Transverse colon (tissue), 3 donors: ENCODE data around the gene RAB28.

Experiments
- POLR2A ChIP-seq: fragments of 450-650 bp; IDR thresholded peaks from one replicate; pipeline ENCODE4 v1.6.1; 2016; ENCODE audit warnings: antibody characterized with exemption, mild to moderate bottlenecking, moderate library complexity
- TF ChIP-seq, protein P1 (sequence below), 5 experiments: fragments of 200-600 bp in 3 of 5; fragments of 450-650 bp in 2 of 5; sonication (generic) in 3 of 5; IDR thresholded peaks; 1 replicate in 2 of 5; 2 replicates in 3 of 5; pipeline ENCODE4 v1.5.1; 2016 to 2017; ENCODE audit warnings: antibody characterized with exemption in 5 of 5, inconsistent platforms in 3 of 5, mild to moderate bottlenecking in 2 of 5, moderate library complexity in 1 of 5

DNA sequence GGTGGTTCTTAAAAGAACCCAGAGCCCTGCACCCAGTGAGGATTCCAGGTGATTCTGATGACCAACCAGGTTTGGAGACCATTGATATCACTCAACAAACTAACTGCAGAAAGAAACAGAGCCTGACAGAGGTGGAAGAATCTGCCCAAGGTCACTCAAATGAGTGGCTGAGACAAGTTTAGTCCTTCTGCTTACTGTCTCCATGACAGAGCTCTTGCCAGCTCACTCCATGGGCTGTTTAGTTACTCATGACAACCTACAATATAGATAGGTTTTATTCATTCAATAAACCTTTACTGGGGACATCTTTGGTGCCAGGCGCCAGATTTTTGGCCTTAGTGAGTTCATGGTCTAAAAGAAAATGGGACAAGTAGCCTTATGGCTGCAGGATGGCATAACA, 124.3 kb downstream of the RAB28 start:
- TF ChIP-seq, protein P1, sequence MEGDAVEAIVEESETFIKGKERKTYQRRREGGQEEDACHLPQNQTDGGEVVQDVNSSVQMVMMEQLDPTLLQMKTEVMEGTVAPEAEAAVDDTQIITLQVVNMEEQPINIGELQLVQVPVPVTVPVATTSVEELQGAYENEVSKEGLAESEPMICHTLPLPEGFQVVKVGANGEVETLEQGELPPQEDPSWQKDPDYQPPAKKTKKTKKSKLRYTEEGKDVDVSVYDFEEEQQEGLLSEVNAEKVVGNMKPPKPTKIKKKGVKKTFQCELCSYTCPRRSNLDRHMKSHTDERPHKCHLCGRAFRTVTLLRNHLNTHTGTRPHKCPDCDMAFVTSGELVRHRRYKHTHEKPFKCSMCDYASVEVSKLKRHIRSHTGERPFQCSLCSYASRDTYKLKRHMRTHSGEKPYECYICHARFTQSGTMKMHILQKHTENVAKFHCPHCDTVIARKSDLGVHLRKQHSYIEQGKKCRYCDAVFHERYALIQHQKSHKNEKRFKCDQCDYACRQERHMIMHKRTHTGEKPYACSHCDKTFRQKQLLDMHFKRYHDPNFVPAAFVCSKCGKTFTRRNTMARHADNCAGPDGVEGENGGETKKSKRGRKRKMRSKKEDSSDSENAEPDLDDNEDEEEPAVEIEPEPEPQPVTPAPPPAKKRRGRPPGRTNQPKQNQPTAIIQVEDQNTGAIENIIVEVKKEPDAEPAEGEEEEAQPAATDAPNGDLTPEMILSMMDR (IDR thresholded peaks at IDR 0.05): no peak
- TF ChIP-seq POLR2A: no peak
